H9 (cell line): Measurements from ENCODE around the gene CBLN3. TPM values are rescaled to one million over a fixed set of nuclear protein-coding genes. Genes with fewer than 3 reads are reported as not detected.

ENCODE experiments used
- DNase-seq: peaks from one replicate; pipeline ENCODE4 v3.0.0-alpha.2; 2017
- H2AFZ ChIP-seq: one replicate; pipeline ENCODE4 v1.6.1; 2013; ENCODE audit warnings: mild to moderate bottlenecking, low read length, control low read depth, moderate library complexity
- H2AK5ac ChIP-seq: 2 replicates; pipeline ENCODE4 v1.6.1; 2013; ENCODE audit warnings: low read length, control low read depth, mixed read lengths; ENCODE audit not compliant: insufficient read length
- H2BK120ac ChIP-seq: one replicate; pipeline ENCODE4 v1.6.1; 2013; ENCODE audit warnings: low read depth, mild to moderate bottlenecking, low read length, control low read depth, inconsistent platforms; ENCODE audit not compliant: poor library complexity, severe bottlenecking
- H2BK12ac ChIP-seq: 2 replicates; pipeline ENCODE4 v1.6.1; 2013; ENCODE audit warnings: low read length, control low read depth, mixed read lengths, low read depth; ENCODE audit not compliant: insufficient read length
- H2BK15ac ChIP-seq: 2 replicates; pipeline ENCODE4 v1.6.1; 2013; ENCODE audit warnings: low read depth, low read length, control low read depth
- H2BK20ac ChIP-seq: one replicate; pipeline ENCODE4 v1.6.1; 2013; ENCODE audit warnings: low read depth, mild to moderate bottlenecking, low read length, control low read depth, inconsistent platforms; ENCODE audit not compliant: poor library complexity, severe bottlenecking
- H2BK5ac ChIP-seq: 2 replicates; pipeline ENCODE4 v1.6.1; 2013; ENCODE audit warnings: low read length, control low read depth, mixed read lengths; ENCODE audit not compliant: insufficient read length
- H3K14ac ChIP-seq: 2 replicates; pipeline ENCODE4 v1.6.1; 2013; ENCODE audit warnings: low read length, control low read depth; ENCODE audit not compliant: insufficient read depth
- H3K18ac ChIP-seq: 2 replicates; pipeline ENCODE4 v1.6.1; 2013; ENCODE audit warnings: low read depth, mild to moderate bottlenecking, mixed read lengths, low read length, control low read depth; ENCODE audit not compliant: insufficient read length
- H3K23ac ChIP-seq: 2 replicates; pipeline ENCODE4 v1.6.1; 2013; ENCODE audit warnings: low read length, control low read depth, mixed read lengths, low read depth; ENCODE audit not compliant: insufficient read length
- H3K23me2 ChIP-seq: 2 replicates; pipeline ENCODE4 v1.6.1; 2013; ENCODE audit warnings: low read depth, mild to moderate bottlenecking, mixed read lengths, low read length, control low read depth; ENCODE audit not compliant: insufficient read length, poor library complexity, severe bottlenecking
- H3K27ac ChIP-seq: 2 replicates; pipeline ENCODE4 v1.5.1; 2013; ENCODE audit warnings: low read length, control low read depth, mixed read lengths, low read depth; ENCODE audit not compliant: insufficient read length
- H3K27me3 ChIP-seq: 2 replicates; pipeline ENCODE4 v1.6.1; 2013; ENCODE audit warnings: low read length, control low read depth, inconsistent platforms; ENCODE audit not compliant: insufficient read depth
- H3K4ac ChIP-seq: 2 replicates; pipeline ENCODE4 v1.6.1; 2013; ENCODE audit warnings: low read depth, mild to moderate bottlenecking, control low read depth, inconsistent platforms, low read length, moderate library complexity
- H3K4me1 ChIP-seq: 2 replicates; pipeline ENCODE4 v1.6.1; 2013; ENCODE audit warnings: low read length, control low read depth, inconsistent platforms; ENCODE audit not compliant: insufficient read depth
- H3K4me2 ChIP-seq: 2 replicates; pipeline ENCODE4 v1.6.1; 2013; ENCODE audit warnings: low read length, control low read depth, mixed read lengths; ENCODE audit not compliant: insufficient read length, insufficient read depth
- H3K56ac ChIP-seq: 2 replicates; pipeline ENCODE4 v1.6.1; 2013; ENCODE audit warnings: low read depth, mild to moderate bottlenecking, mixed read lengths, low read length, control low read depth; ENCODE audit not compliant: insufficient read length
- H3K79me1 ChIP-seq: 2 replicates; pipeline ENCODE4 v1.6.1; 2013; ENCODE audit warnings: low read depth, mild to moderate bottlenecking, moderate library complexity, low read length, control low read depth, inconsistent platforms; ENCODE audit not compliant: insufficient read depth, poor library complexity, severe bottlenecking
- H3K79me2 ChIP-seq: 2 replicates; pipeline ENCODE4 v1.6.1; 2013; ENCODE audit warnings: low read length, control low read depth, inconsistent platforms; ENCODE audit not compliant: insufficient read depth
- H3K9ac ChIP-seq: 2 replicates; pipeline ENCODE4 v1.6.1; 2013; ENCODE audit warnings: low read length, control low read depth, mixed read lengths; ENCODE audit not compliant: insufficient read length; ENCODE audit errors: extremely low read depth
- H3K9me3 ChIP-seq: one replicate; pipeline ENCODE4 v1.6.1; 2013; ENCODE audit warnings: low read depth, low read length, inconsistent platforms; ENCODE audit not compliant: control insufficient read depth
- H3T11ph ChIP-seq: one replicate; pipeline ENCODE4 v1.6.1; 2013; ENCODE audit warnings: mild to moderate bottlenecking, low read length, control low read depth, inconsistent platforms
- H4K20me1 ChIP-seq: one replicate; pipeline ENCODE4 v1.6.1; 2013; ENCODE audit not compliant: control insufficient read depth, insufficient read length, insufficient read depth
- H4K5ac ChIP-seq: 2 replicates; pipeline ENCODE4 v1.6.1; 2013; ENCODE audit warnings: low read depth, mild to moderate bottlenecking, mixed read lengths, low read length, control low read depth; ENCODE audit not compliant: insufficient read length
- H4K8ac ChIP-seq: replicated peaks from 2 replicates; pipeline ENCODE4 v1.6.1; 2013; ENCODE audit warnings: low read length, control low read depth, mixed read lengths, low read depth; ENCODE audit not compliant: insufficient read length
- H4K91ac ChIP-seq: 2 replicates; pipeline ENCODE4 v1.6.1; 2013; ENCODE audit warnings: low read depth, mild to moderate bottlenecking, moderate library complexity, mixed read lengths, low read length, control low read depth; ENCODE audit not compliant: insufficient read length
- H3K27ac Mint-ChIP-seq, 3 experiments: 2 replicates in 2 of 3; 3 replicates in 1 of 3; pipeline ENCODE4 v1.8.0; 2020 to 2021; ENCODE audit warnings: mixed read lengths in 3 of 3, mild to moderate bottlenecking in 1 of 3, moderate library complexity in 1 of 3
- H3K27me3 Mint-ChIP-seq: 2 replicates; pipeline ENCODE4 v1.8.0; 2021; ENCODE audit warnings: low read depth, mild to moderate bottlenecking, moderate library complexity, mixed read lengths
- H3K36me3 Mint-ChIP-seq, 3 experiments: 2 replicates in 2 of 3; 3 replicates in 1 of 3; pipeline ENCODE4 v1.8.0; 2020 to 2021; ENCODE audit warnings: low read depth in 3 of 3, mixed read lengths in 3 of 3; ENCODE audit not compliant: insufficient read depth in 1 of 3
- H3K4me1 Mint-ChIP-seq, 2 experiments: 2 replicates each; pipeline ENCODE4 v1.8.0; 2020; ENCODE audit warnings: mixed read lengths in 2 of 2
- H3K4me3 Mint-ChIP-seq, 2 experiments: 2 replicates in 1 of 2; 3 replicates in 1 of 2; pipeline ENCODE4 v1.8.0; 2020 to 2021; ENCODE audit warnings: mild to moderate bottlenecking in 2 of 2, mixed read lengths in 2 of 2, moderate library complexity in 1 of 2
- H3K9me3 Mint-ChIP-seq, 2 experiments: 2 replicates in 1 of 2; 3 replicates in 1 of 2; pipeline ENCODE4 v1.8.0; 2020; ENCODE audit warnings: mild to moderate bottlenecking in 2 of 2, mixed read lengths in 2 of 2, moderate library complexity in 1 of 2
- WGBS: extraction: QIAGEN DNeasy Blood & Tissue Kit; methylation state at CpG from one replicate; pipeline ENCODE4 v1.1.7; 2013; ENCODE audit warnings: missing lambda C conversion rate, low lambda C conversion rate, mixed read lengths; ENCODE audit not compliant: insufficient read length; ENCODE audit errors: extremely low coverage; 5-methylcytosine and 5-hydroxymethylcytosine counted together
- total RNA-seq: library from RNA; stranded (reverse); gene quantifications from 2 replicates; pipeline ENCODE4 v1.2.1, GENCODE V29; 2021
- TF ChIP-seq, protein P1 (sequence below): fragments of 200-600 bp; sonication (generic); conservative IDR thresholded peaks from 3 replicates; pipeline ENCODE4 v1.8.0; 2021; ENCODE audit warnings: antibody characterized with exemption, mild to moderate bottlenecking

CBLN3 gene
- total RNA-seq, 1 experiment from 2014 or later = 0.39 TPM

DNA sequence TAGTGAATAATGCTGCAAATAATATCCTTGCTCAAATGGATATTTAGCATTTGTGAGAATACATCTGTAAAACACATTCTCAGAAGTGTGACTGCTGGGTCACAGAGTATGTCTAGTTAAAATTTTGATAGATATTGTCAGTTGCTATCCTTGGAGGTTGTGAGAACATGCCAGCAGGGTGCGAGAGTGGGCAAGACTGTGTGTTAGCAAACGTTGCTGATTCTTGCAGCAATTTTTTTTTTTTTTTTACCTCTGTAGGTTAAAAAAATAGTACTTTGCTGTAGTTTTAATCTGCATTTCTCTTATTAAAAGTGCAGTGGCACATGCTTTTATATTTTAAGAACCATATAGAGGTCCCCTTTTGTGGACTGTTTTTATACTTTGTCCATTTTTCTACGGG lies 35.2 kb downstream of the CBLN3 start:
- Histone ChIP-seq H4K8ac (no peak overlapping the region), H3K27me3 (no peaks in the 10 kb centered on the region), H2BK5ac (no peak overlapping the region), H4K5ac (no peak overlapping the region), H2BK20ac (no peak overlapping the region), H4K91ac (no peak overlapping the region), H3K79me1 (no peaks in the 10 kb centered on the region), H3K79me2 (no peaks in the 10 kb centered on the region), H3K4me2 (no peak overlapping the region), H3T11ph (no peak overlapping the region), H3K14ac (no peak overlapping the region), H3K4me1 (no peaks in the 10 kb centered on the region), H2AK5ac (no peak overlapping the region), H2BK12ac (no peak overlapping the region), H4K20me1 (no peaks in the 10 kb centered on the region), H2AFZ (no peak overlapping the region), H3K23me2 (peaks cover 2% of the 10 kb centered on the region), H3K56ac (no peak overlapping the region), H3K9ac (no peak overlapping the region), H3K18ac (no peak overlapping the region), H3K4ac (no peak overlapping the region), H3K23ac (no peak overlapping the region), H3K9me3 (no peaks in the 10 kb centered on the region), H2BK15ac (no peak overlapping the region), H3K27ac (no peak overlapping the region), H2BK120ac (no peak overlapping the region)
- H3K27ac Mint-ChIP-seq = no peak overlapping the region
- TF ChIP-seq, protein P1, sequence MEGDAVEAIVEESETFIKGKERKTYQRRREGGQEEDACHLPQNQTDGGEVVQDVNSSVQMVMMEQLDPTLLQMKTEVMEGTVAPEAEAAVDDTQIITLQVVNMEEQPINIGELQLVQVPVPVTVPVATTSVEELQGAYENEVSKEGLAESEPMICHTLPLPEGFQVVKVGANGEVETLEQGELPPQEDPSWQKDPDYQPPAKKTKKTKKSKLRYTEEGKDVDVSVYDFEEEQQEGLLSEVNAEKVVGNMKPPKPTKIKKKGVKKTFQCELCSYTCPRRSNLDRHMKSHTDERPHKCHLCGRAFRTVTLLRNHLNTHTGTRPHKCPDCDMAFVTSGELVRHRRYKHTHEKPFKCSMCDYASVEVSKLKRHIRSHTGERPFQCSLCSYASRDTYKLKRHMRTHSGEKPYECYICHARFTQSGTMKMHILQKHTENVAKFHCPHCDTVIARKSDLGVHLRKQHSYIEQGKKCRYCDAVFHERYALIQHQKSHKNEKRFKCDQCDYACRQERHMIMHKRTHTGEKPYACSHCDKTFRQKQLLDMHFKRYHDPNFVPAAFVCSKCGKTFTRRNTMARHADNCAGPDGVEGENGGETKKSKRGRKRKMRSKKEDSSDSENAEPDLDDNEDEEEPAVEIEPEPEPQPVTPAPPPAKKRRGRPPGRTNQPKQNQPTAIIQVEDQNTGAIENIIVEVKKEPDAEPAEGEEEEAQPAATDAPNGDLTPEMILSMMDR = no peak
- peaks cover 31 to 33% of the 10 kb centered on the region in 2 experiments for H3K4me1 Mint-ChIP-seq
- DNase-seq = no peak
- H3K9me3 Mint-ChIP-seq = no peaks in the 10 kb centered on the region
- peaks cover 9% of the 10 kb centered on the region for H3K27me3 Mint-ChIP-seq
- H3K4me3 Mint-ChIP-seq = no peak overlapping the region
- no peaks in the 10 kb centered on the region for H3K36me3 Mint-ChIP-seq
- WGBS = no CpG with 5 or more reads among the region's 3 CpGs
